Right atrium auricular region (tissue), 2 donors: ENCODE results near the gene TOR1AIP1. TPM values are rescaled to one million over a fixed set of nuclear protein-coding genes. Genes with fewer than 3 reads are reported as not detected.

ENCODE experiments used
- DNase-seq: peaks from one replicate; pipeline ENCODE4 v3.0.0-alpha.2; 2019; ENCODE audit warnings: low spot score
- H3K27ac ChIP-seq, 2 donors: fragments of 200-600 bp; sonication (generic); 1 replicate in 1 of 2; 2 replicates in 1 of 2; pipeline ENCODE4 v1.5.1; 2016 to 2019
- H3K27me3 ChIP-seq, 2 donors: fragments of 200-600 bp; sonication (generic); one replicate each; pipeline versions ENCODE4 v1.5.1 to v1.6.0; 2017 to 2019
- H3K36me3 ChIP-seq: fragments of 200-600 bp; sonication (generic); one replicate; pipeline ENCODE4 v1.5.1; 2016
- H3K4me1 ChIP-seq, 2 donors: fragments of 200-600 bp; sonication (generic); one replicate each; pipeline versions ENCODE4 v1.5.1 to v1.6.0; 2017 to 2019
- H3K4me3 ChIP-seq, 2 donors: fragments of 200-600 bp; sonication (generic); 1 replicate in 1 of 2; 2 replicates in 1 of 2; pipeline ENCODE4 v1.5.1; 2017 to 2019; ENCODE audit warnings: mild to moderate bottlenecking in 1 of 2, moderate library complexity in 1 of 2
- H3K9me3 ChIP-seq, 2 donors: fragments of 200-600 bp; sonication (generic); one replicate each; pipeline ENCODE4 v1.5.1; 2019
- CTCF ChIP-seq, 2 donors: fragments of 200-600 bp; sonication (generic); IDR thresholded peaks; one replicate each; pipeline ENCODE4 v1.5.1; 2019; ENCODE audit warnings: antibody characterized with exemption in 2 of 2
- total RNA-seq, 2 donors: library from RNA; depleted of rRNA; stranded (reverse); fragments of >200 nt; gene quantifications; one replicate each; pipeline ENCODE4 v1.1.0, GENCODE V29; 2016

TOR1AIP1 gene
- total RNA-seq, 2 donors from 2014 or later = 66.7 to 72.1 TPM

GRCh38 chr1:179883040-179883744, 1.1 kb downstream of the TOR1AIP1 start:
- no peaks in the 10 kb centered on the region for H3K36me3 ChIP-seq
- TF ChIP-seq CTCF (IDR thresholded peaks at IDR 0.05) = no peak
- no peaks in the 10 kb centered on the region for H3K9me3 ChIP-seq
- peak overlapping the region; percentile 98 to 99 for H3K27ac ChIP-seq
- no peaks in the 10 kb centered on the region for H3K27me3 ChIP-seq
- H3K4me3 ChIP-seq = peak overlapping the region; percentile 79 to 87
- H3K4me1 ChIP-seq = peaks cover 0 to 53% of the 10 kb centered on the region in 2 donors
- DNase-seq = no peak

- no peaks in the 10 kb centered on the region for H3K27me3 ChIP-seq
- DNase-seq = no peak
- H3K4me1 ChIP-seq = peaks cover 0 to 55% of the 10 kb centered on the region in 2 donors
- H3K36me3 ChIP-seq = no peaks in the 10 kb centered on the region
- no peaks in the 10 kb centered on the region for H3K9me3 ChIP-seq
- peak overlapping the region; percentile 98 to 99 for H3K27ac ChIP-seq
- peak overlapping the region; percentile 79 to 87 for H3K4me3 ChIP-seq
- no peak for TF ChIP-seq CTCF (IDR thresholded peaks at IDR 0.05)
These were observed 1.7 kb downstream of the TOR1AIP1 start for GRCh38 chr1:179883745-179884138.

GRCh38 chr1:179888071-179888470, 6.0 kb downstream of the TOR1AIP1 start:
- H3K27ac ChIP-seq = no peak overlapping the region
- DNase-seq = no peak
- H3K4me3 ChIP-seq = no peak overlapping the region
- peaks cover 33% of the 10 kb centered on the region for H3K36me3 ChIP-seq
- no peak for TF ChIP-seq CTCF (IDR thresholded peaks at IDR 0.05)
- H3K27me3 ChIP-seq = no peaks in the 10 kb centered on the region
- H3K4me1 ChIP-seq = peaks cover 0 to 46% of the 10 kb centered on the region in 2 donors
- H3K9me3 ChIP-seq = no peaks in the 10 kb centered on the region

GRCh38 chr1:179889589-179889988, 7.5 kb downstream of the TOR1AIP1 start:
- H3K4me3 ChIP-seq = no peak overlapping the region
- no peaks in the 10 kb centered on the region for H3K27me3 ChIP-seq
- no peak for DNase-seq
- no peak overlapping the region for H3K27ac ChIP-seq
- peaks cover 0 to 31% of the 10 kb centered on the region in 2 donors for H3K4me1 ChIP-seq
- H3K36me3 ChIP-seq = peaks cover 45% of the 10 kb centered on the region
- H3K9me3 ChIP-seq = no peaks in the 10 kb centered on the region
- TF ChIP-seq CTCF (IDR thresholded peaks at IDR 0.05) = no peak

GRCh38 chr1:179910934-179911333, 28.8 kb downstream of the TOR1AIP1 start:
- no peak overlapping the region for H3K4me3 ChIP-seq
- H3K4me1 ChIP-seq = no peaks in the 10 kb centered on the region
- no peak for DNase-seq
- no peaks in the 10 kb centered on the region for H3K27me3 ChIP-seq
- peaks cover 82% of the 10 kb centered on the region for H3K36me3 ChIP-seq
- H3K9me3 ChIP-seq = no peaks in the 10 kb centered on the region
- H3K27ac ChIP-seq = no peak overlapping the region
- TF ChIP-seq CTCF (IDR thresholded peaks at IDR 0.05) = no peak

GRCh38 chr1:179911812-179912211, 29.7 kb downstream of the TOR1AIP1 start:
- no peak for DNase-seq
- H3K27ac ChIP-seq = no peak overlapping the region
- H3K4me3 ChIP-seq = no peak overlapping the region
- H3K36me3 ChIP-seq = peaks cover 75% of the 10 kb centered on the region
- H3K9me3 ChIP-seq = no peaks in the 10 kb centered on the region
- H3K4me1 ChIP-seq = no peaks in the 10 kb centered on the region
- no peaks in the 10 kb centered on the region for H3K27me3 ChIP-seq
- no peak for TF ChIP-seq CTCF (IDR thresholded peaks at IDR 0.05)
